Astrocyte of the spinal cord (primary cell): ENCODE measurements around the gene TTLL5.

ENCODE experiments used
- DNase-seq: peaks from one replicate; pipeline ENCODE4 v3.0.0; 2011; ENCODE audit warnings: low read depth, low spot score
- H3K4me3 ChIP-seq: 2 replicates; pipeline ENCODE4 v1.5.1; 2011; ENCODE audit warnings: low read depth, mild to moderate bottlenecking, low read length, moderate library complexity
- CTCF ChIP-seq: IDR thresholded peaks from 2 replicates; pipeline ENCODE4 v1.5.1; 2012; ENCODE audit warnings: low read depth, mild to moderate bottlenecking, low read length, inconsistent platforms
- in situ Hi-C: cut with HindIII; loops from 2 replicates; pipeline ENCODE4 v1.10.0; 2017; ENCODE audit warnings: low sequenced_read_pairs

TTLL5 gene

GRCh38 chr14:75881994-75882393, 220.9 kb downstream of the TTLL5 start:
- no peak for DNase-seq
- TF ChIP-seq CTCF, result no peak
- in situ Hi-C loops, result no loop called here
- no peak overlapping the region for H3K4me3 ChIP-seq

GRCh38 chr14:75884198-75884611, 223.2 kb downstream of the TTLL5 start:
- no peak overlapping the region for H3K4me3 ChIP-seq
- DNase-seq, result peak; percentile 92
- TF ChIP-seq CTCF, result peak; percentile 36
- in situ Hi-C loops, result no loop called here

GRCh38 chr14:75885829-75886228, 224.8 kb downstream of the TTLL5 start:
- TF ChIP-seq CTCF, result no peak
- no peak overlapping the region for H3K4me3 ChIP-seq
- in situ Hi-C loops, result no loop called here
- DNase-seq, result peak; percentile 59

- no peak for TF ChIP-seq CTCF
- in situ Hi-C loops, result no loop called here
- no peak overlapping the region for H3K4me3 ChIP-seq
- DNase-seq, result no peak
These were observed 225.7 kb downstream of the TTLL5 start for GRCh38 chr14:75886636-75887348.

GRCh38 chr14:75888945-75889344, 227.9 kb downstream of the TTLL5 start:
- in situ Hi-C loops, result no loop called here
- TF ChIP-seq CTCF, result no peak
- no peak for DNase-seq
- no peak overlapping the region for H3K4me3 ChIP-seq

- H3K4me3 ChIP-seq, result no peak overlapping the region
- DNase-seq, result peak; percentile 58
- in situ Hi-C loops, result no loop called here
- no peak for TF ChIP-seq CTCF
These were observed 235.3 kb downstream of the TTLL5 start for GRCh38 chr14:75896341-75896740.

GRCh38 chr14:75904311-75904710, 243.3 kb downstream of the TTLL5 start:
- no peak for TF ChIP-seq CTCF
- no peak for DNase-seq
- no peak overlapping the region for H3K4me3 ChIP-seq
- in situ Hi-C loops, result no loop called here
